ENCODE data around the gene TEAD3.
"Not testable (repeated sequence)": the region's sequence is repeated elsewhere in the genome, so short reads cannot be mapped to it uniquely, and the experiment has no call there.

Gene TEAD3

DNA sequence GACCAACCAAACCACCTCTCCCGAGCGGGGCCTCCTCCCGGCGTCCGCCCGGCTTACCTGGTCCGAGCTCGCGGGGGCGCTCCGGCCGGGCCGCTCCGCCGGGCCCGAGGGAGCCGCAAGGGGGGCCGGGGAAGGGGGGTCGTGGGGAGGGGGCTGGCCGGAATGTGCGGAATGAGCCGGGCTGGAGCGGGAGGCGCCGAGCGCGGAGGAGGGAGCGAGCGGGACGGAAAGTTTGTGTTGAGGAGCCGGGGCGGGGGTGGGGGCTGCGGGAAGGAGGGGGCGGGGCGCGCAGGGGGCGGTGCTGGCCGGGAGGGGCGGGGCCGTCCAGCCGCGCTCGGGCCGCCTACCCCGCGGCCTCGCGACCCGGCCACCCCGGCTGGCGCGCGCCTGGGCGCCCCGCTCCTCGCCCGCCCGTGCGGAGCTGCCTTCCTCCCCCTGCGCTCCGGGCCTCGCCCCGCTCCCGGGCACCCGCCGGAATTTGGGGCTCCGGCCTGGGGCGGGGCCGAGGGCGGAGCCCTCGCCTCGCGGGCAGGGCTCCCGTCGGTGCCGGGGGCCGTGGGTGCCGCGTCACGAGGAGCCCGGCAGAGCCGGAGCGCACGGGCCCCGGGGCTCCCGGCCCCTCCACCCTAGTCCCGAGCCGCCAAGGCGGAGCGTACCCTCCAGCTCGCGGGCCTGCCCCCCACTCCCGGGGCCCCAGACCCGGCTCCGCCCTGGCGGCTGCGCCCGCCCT is at the start of gene TEAD3:
TEAD3 (minus strand) TSS at position 239 of the 730 bp plus-strand sequence.
- no peak for DNase-seq (ENCODE audit: low read depth)

DNA sequence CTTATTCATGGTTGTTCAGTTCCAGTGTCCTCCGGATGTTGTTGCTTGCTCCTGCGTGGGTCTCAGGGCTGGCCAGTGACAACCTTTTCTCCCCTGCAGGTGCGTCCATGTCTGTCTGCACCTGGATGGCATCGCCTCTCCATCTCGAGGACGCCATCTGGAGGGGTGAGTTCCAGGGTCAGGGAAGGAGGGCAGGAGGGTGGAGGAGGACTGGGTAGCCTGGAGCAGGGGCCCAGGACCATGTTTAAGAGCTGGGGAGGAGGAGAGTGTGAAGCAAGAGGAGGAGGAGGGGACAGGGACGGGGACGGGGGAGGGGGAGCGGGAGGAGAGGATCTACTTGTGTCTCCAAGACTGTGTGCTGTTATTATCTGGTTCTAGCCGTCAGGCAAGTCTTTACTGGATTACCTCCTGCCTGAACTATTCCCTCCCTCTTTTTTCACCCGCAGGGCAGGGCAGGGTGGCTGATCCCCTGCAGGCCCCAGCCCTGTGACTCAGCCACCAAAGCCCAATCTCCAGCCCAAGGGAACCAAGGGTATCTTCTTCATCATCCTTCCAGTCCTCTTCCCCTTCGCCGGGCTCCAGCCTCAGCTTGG is 48.0 kb upstream of the TEAD3 start:
- no peak for DNase-seq (ENCODE audit: low read depth)

DNA sequence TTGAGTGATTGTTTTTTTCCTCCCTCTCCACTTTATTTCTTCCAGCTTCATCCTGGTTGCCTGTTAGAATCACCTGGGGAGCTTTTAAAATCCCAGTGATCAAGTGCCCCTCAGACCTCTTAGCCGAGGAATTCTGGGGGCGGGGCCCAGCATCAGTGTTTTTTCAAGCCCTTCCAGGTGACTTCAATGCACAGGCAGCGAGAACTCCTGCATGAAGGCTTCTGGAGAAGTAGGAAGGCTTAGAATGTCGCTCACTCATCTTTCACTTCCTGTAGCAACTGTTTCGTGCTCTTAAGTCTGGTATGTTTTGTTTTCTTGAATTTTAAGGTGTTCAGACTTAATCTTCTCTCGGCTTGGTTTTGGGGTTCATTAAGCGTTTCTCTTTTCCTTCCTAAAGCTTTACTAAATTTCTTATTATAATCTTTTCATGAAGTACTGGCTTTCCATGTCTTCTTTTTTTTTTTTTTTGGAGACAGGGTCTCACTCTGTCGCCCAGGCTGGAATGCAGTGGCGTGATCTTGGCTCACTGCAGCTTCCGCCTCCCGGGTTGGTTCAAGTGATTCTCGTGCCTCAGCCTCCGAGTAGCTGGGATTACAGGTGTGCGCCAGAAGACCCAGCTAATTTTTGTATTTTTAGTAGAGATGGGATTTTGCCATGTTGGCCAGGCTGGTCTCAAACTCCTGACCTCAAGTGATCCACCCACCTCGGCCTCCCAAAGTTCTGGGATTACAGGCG is 46.7 kb upstream of the TEAD3 start:
- DNase-seq (ENCODE audit: low read depth), result no peak

DNA sequence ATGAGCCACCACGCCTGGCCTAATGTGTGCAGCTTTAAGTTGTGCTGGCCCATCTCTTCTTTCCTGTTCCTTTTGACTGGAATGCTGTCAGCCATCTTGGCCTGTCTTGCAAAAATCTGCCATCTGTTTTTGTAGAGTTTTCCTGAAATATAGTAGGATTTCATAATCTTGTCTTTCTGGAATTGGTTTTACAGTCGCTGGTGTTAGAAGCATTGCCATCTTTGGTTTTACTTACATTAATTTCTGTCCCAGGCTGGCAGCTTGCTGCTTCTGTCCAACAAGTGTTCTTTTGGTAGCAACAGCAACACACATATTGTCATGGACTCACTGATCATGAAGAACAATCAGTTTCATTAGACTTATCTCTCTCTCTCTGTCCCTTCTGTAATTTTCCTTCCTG is 45.0 kb upstream of the TEAD3 start:
- DNase-seq (ENCODE audit: low read depth), result no peak

DNA sequence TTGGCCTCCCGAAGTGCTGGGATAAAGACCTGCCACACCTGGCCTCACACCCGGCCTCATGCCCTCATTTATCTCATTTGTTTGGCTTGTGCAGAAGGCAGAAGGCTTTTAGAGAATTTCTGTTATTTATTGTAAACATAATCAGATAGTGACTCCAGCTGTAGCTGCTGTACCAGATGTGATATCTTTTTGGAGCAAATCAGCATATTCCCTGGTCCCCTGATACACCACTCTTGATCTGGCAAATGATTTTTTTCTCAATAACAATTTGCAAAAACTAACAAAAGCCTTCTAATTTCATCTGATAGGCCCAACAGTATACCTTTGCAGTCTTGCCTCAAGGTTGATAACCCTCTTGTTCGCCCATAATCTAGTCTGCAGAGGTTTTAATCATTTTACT is 42.3 kb upstream of the TEAD3 start:
- no peak for DNase-seq (ENCODE audit: low read depth)

DNA sequence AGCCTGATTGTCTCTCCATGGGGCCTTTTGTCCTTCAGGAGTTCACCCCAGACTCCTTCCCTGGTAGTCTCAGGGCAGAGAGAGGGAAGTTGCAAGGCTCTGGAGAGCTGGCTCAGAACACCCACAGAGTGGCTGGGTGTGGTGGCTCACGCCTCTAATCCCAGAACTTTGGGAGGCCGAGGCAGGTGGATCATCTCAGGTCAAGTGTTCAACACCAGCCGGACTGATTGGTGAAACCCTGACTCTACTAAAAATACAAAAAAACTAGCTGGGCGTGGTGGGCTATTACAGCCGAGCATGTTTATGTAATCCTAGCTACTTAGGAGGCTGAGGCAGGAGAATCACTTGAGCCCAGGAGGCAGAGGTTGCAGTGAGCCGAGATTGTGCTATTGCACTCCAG is 39.0 kb upstream of the TEAD3 start:
- not testable (repeated sequence) for DNase-seq (ENCODE audit: low read depth)

DNA sequence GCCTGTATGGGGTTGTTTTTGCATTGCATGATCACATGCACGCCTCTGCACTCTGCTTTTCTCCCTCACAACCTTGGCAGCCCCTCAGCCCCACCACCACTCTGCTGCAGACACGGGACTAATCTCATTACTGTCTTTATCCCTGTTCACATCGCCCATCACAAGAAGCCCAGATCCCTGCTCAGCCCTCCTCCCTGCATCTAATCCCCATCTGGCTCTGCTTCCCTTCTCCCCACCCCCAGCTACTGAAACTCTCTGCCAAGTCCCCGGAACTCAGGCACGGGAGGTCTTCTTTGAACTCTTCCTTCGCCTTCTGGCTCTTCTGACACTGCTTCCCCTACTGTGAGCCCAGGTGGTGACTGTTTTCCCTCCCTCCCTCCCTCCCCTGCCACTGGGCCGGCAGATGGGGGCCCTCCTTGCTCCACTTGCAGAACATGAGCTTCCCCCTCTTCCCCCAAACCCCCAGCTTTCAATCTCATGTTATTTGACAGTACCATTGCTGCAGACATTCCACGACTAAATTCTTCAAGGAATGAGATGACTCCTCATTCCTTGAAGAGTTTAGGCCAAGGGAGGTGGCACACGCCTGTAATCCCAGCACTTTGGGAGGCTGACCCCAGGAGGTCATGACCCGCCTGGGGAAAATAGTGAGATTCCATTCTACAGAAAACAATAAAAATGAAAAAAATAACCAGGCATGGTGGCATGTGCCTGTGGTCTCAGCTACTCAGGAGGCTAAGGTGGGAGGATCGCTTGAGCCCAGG is 37.7 kb upstream of the TEAD3 start:
- DNase-seq (ENCODE audit: low read depth), result no peak

DNA sequence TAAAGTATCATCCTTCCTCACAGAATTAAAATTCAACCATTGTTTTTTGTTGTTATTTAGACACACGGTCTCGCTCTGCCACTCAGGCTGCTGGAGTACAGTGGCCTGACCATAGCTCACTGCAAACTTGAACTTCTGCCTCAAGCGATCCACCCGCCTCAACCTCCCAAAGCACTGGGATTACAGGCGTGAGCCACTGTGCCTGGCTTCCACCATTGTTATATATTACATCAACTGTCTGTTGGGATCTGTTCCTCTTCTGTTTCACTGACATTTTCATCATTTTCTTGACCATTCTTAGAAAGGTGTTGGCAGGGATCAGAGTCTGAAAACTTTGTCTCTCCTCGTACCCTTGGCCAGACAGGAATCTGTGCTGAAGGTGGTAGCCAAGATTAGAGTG is 37.1 kb upstream of the TEAD3 start:
- DNase-seq (ENCODE audit: low read depth), result no peak

DNA sequence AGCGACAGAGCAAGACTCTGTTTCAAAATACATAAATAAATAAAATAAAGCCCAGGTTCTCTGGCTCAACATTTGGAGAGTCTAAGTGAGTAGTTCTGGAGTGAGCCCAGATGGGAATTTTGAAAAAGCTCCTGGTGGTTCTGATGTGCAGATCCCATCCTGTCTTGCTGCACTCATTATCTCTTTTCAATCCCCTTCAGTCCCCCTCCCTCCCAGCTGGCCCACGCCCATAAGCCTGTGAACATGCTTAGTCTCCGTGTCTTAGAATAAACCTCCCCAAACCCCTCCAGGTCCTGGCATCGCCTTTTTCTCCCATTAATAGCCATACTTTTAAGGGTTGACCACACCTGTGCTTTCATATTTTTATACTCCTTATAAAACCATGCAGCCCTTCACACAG is 35.2 kb upstream of the TEAD3 start:
- no peak for DNase-seq (ENCODE audit: low read depth)

DNA sequence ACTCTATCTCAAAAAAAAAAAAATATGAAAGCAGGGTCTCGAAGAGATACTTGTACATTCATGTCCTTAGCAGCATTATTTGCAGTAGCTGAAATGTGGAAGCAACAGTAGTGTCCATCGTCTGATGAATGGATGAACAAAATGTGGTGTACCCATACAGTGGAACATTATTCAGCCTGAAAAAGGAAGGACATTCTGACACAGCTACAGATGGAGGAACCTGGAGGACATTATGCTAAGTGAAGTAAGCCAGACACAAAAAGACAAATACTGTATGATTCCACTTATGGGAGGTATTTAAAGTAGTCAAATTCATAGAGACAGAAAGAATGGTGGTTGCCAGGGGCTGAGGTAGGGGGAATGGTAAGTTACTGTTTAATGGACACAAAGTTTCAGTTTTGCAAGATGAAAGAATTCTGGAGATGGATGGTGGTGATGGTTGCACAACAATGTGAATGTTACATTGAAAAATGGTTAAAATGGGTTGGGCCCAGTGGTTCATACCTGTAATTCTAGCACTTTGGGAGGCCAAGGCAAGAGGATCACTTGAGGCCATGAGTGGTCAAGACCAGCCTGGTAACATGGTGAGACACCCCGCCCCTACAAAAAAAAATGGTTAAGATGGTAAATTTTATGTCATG is 27.6 kb upstream of the TEAD3 start:
- no peak for DNase-seq (ENCODE audit: low read depth)

DNA sequence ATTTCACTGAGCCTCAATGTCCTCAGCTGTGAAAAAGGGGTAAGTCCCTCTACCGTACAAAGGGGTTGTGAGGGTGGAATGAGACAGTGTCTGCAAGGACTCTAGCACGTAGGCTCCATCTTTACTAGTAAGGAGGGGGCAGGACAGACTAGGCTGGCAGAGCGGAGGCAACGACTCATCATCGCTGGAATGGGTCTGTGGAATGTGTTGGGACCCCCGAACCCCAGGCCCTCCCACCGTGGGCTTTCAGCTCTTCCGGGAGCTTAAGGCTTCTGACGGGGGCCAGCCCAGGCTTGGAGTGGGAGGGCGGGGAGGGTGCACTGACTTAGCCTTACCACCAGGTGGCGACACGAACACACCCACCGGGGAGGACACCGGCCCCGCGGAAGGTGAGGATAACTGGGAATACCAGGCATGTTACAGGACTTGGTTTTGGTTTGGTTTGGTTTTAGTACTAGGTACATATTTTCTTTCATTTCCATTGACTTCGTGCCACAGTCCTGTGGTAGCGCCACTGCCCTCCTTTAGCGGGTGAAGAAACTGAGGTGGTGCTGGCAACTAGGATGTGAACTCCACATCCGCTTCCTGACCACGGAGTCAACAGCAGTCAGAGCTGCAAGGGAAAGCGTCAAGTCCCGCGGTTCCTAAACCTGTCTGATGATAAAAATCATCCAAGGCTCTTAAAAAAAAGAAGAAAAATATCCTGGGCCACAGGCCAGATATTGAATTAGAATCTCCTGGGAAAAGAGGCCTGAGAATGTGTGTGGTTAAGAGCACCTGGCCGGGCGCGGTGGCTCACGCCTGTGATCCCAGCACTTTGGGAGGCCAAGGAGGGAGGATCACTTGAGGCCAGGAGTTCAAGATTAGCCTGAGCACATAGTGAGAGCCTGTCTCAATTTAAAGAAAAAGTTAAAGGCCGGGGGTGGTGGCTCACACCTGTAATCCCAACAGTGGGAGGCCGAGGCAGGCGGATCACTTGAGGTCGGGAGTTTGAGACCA is 26.1 kb upstream of the TEAD3 start:
- DNase-seq (ENCODE audit: low read depth), result peak; percentile 68

DNA sequence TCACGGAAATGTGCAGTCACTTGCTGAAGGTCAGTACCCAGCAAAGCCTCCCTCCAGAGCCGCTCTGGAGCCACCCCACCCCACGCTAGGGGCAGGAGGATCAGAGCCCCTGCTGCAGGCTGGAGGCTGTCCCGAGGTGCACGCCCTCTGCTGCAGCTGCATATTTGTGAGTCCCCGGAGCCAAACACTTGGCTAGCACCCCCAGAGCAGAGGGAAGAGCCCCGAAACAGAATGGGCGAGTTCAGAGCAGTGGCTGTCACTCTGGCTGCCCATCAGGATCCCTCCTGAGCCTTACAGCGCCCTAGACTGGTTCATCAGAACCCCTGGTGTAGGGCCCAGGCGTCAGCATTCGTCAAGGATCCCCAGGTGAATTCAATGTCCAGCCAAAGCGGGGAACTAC is 25.3 kb upstream of the TEAD3 start:
- DNase-seq (ENCODE audit: low read depth), result no peak

DNA sequence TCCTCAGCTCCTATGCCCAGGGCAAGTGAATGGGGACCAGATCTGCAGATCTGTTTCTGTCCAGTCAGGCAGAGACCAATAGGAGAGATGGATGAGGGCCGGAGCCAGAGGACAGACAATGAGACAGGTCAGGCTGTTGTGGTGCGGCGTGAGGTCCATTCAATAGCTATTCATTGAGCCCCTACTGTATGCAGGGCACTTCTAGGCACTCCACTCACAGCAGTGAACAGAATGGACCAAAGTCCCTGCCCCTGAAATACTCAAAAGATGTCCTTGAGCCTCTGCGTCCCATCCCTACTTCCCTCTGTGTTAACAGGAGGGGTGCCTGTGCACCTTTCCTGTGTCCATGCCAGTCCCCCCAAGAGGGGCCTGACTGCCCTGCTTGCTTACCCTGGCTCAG is 24.4 kb upstream of the TEAD3 start:
- no peak for DNase-seq (ENCODE audit: low read depth)

DNA sequence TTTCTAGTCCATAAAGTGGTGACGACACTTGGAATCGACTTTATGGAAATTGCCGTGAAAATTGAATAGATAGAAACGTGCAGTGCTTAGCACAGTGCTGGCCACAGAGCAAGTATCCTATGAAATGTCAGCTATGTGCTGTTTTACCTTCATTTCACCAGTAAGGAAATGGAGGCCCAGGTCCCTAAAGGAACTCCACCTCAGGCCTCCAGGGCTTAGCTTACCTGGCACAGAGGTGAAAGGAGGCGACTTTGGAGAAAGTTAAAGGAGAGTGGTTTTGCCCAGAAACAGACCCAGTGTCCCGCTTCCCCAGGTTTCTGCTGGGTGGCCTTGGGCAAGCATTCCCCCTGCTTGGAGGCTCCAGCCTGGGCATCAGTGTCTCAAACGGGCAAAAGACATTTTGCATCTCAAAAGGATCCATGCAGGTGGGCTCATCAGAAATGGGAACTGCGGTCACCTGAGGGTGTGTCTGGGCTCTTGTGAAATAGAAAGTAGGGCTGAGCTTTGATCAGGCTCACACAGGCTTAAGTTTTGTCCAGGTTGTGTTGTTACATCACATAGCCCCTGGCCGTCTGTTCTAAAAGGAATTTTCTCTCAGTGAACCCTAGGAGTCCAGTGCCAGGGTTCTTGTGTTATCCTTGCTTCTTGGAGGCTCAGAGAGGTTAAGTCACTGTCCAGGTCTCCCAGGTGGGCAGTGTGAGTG is 22.6 kb upstream of the TEAD3 start:
- no peak for DNase-seq (ENCODE audit: low read depth)

DNA sequence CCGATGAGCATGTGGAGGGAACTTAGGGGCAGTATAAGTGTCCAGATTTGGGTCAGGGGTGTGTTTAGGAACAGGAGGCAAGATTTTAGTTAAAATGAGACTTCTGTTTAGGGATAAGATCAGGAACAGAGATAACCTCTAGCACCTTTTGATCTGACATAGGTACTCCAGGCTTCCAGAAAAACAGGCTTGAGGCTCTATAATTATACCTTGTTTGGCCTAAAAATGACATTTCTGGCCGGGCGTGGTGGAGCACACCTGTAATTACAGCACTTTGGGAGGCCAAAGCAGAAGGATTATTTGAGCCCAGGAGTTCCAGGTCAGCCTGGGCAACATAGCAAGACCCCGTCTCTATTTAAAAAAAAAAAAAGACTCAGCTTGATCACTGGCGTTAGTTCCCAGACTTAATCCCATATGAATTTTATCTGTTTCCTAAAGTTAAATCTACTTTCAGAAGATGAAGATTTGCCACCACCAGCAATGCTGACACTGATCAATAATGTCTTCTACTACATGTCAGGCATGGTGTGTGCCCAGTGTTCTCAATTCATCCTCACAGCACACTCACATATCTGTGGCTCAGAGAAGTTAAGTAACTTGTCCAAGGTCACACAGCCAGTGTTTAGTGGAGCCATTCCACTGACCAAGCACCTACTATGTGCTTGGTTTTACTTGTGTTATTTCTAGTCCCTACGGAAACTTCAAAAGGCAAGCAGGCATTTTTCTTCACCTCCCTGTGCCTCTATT is 21.9 kb upstream of the TEAD3 start:
- no peak for DNase-seq (ENCODE audit: low read depth)

DNA sequence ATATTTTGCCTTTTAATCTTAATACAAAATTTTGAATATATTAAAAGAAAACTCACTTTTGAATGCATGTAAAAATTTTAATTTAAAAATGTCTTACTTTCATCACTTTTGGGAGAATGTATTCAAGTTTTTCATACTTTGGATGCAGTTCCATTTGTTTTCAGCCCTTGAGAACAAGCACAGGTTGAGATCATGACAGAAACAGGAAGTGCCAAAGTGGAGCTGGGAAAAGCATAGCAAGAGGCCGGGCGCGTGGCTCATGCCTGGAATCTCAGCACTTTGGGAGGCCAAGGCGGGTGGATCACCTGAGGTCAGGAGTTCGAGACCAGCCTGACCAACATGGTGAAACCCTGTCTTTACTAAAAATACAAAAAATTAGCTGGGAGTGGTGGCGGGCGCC is 21.1 kb upstream of the TEAD3 start:
- DNase-seq (ENCODE audit: low read depth), result not testable (repeated sequence)

DNA sequence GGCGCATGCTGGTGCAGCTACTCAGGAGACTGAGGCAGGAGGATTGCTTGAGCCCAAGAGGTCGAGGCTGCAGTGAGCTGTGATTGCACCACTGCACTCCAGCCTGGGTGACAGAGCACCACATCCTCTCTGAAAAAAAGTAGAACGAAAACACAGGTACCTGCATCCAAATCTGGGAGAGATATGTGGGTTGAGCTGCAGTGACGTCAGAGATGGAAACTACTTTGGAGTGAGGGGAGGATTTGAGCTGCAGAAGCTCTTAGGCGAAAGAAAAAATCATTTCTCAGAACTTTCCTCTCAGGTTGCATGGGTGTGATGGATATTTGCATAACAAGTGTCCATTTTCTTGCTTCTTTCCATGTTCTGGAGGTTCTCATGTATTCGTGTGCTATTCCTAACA is 19.8 kb upstream of the TEAD3 start:
- no peak for DNase-seq (ENCODE audit: low read depth)

DNA sequence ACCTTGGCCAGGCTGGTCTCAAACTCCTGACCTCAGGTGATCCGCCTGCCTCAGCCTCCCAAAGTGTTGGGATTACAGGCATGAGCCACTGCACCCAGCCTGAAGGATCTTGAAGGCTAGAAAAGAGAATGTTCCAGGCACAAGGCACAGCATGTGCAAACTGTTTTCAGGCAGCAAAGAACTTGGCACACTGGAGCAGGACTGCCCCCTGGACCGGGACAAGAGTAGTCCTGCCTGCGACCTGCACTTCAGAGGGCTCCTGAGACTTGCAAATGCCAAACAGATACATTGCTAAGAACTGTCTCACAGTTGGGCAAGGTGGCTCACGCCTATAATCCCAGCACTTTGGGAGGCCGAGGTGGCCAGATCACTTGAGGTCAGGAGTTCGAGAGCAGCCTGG is 19.1 kb upstream of the TEAD3 start:
- not testable (repeated sequence) for DNase-seq (ENCODE audit: low read depth)

DNA sequence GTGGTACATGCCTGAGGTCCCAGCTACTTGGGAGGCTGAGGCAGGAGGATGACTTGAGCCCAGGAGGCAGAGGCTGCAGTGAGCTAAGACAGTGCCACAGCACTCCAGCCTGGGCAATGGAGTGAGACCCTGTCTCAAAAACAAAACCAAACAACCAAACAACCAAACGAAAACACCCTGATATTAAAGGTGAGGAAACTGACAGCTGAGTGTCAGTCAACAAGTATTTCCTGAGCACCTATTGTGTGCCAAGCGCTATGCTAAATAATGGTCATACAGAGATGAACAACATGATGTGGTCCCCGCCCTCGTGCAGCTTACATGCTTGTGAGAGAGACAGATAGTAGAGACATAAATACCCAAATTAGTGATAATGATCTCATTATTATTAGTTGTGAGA is 17.7 kb upstream of the TEAD3 start:
- no peak for DNase-seq (ENCODE audit: low read depth)

DNA sequence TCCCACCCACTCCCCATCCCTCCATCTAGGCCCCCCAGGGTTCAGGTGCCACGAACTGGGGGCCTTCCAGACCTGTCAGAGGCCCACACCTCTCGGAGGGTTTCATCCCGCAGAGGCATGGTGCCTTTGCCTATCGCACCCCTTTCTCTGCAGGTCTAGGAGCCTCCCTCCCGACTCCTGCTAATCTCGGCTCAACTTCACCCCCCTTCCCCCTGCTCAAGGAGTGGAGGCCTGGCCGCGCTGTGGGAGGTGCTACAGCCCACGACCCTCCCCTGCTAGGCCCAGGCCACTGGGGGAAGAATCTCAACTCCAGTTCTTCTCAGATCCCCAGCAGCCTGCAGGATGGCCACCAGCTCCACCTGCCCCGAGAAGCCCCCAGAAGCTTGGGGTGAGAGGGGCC is 15.9 kb upstream of the TEAD3 start, which contains the start of gene TULP1:
TULP1 (minus strand) TSS at position 157 of the 400 bp plus-strand sequence; CDS start at position 119, 38 bp downstream.
- DNase-seq (ENCODE audit: low read depth), result no peak
